NCI-H2196 (cell line): Measurements from ENCODE around the gene DPP7.

Experiments
- DNase-seq: peaks from one replicate; lab custom pipeline; 2025; ENCODE audit not compliant: unreplicated experiment; lab: John Stamatoyannopoulos, UW

DPP7 gene

DNA sequence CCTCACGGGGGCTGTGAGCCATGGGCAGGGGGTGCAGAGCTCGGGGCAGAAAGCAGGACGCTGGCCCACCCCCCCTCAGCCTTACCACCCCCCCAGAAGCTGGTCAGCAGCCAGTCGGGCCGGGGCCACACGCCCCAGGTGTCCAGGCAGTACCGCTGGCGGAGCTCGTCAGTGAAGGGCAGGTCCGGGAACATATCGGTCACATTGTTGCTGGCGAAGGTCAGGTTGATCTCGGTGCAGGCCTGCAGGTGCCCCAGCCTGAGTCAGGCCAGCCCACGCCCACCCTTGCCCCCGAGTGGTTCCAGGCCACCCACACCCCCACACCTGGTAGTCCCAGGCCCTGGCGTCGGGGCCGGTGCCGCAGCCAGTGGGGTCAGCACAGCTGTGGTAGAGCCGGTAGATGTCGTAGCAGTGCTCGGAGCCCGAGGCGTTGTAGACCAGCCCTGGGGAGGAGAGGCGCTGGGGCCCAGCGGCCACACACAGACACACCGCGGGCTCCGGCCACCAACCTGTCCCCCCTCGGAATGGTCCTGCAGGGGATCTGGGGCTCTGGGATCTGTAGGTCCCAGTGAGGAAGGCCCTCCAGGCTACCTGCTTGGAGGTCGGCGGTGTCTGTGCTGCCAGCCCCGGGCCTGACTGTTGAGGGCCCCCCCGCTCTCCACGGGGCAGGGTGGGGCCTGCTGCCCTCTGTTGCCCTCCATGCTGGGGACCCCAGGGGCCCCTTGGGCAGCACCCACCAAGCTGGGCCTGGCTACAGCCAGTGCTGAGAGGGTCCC lies 2.6 kb downstream of the DPP7 start:
- no peak for DNase-seq

DNA sequence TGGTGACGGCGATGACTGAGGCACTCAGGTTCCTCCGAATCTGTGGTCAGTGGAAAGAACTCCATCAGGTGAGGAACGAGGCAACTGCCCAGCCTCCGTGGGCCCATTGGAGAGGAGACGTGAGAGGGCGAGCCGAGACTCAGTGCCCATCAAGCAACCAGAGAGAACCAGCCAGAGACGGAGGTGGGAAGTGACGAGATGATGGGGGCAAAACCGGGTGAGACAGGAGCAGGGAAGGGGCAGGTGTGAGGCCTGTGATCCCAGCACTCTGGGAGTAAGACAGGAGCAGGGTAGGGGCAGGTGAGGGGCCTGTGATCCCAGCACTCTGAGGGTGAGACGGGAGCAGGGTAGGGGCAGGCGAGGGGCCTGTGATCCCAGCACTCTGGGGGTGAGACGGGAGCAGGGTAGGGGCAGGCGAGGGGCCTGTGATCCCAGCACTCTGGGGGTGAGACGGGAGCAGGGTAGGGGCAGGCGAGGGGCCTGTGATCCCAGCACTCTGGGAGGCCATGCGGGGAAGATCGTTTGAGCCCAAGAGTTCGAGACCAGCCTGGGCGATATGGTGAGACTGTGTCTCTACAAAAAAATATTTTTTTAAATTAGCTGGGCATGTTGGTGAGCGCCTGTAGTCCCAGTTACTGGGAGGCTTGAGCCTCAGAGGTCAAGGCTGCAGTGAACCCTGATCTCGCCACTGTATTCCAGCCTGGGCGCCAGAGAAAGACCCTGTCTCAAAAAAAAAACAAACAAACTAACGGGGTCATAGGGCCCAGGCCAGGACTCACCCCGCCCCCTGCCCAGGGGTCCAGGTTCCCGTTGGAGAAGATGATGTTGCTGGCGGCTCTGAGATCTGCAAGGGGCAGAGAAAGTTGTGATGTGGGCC lies 3.4 kb downstream of the DPP7 start:
- DNase-seq, result no peak

GRCh38 chr9:137110147-137110910 lies 4.2 kb downstream of the DPP7 start:
- no peak for DNase-seq

DNA sequence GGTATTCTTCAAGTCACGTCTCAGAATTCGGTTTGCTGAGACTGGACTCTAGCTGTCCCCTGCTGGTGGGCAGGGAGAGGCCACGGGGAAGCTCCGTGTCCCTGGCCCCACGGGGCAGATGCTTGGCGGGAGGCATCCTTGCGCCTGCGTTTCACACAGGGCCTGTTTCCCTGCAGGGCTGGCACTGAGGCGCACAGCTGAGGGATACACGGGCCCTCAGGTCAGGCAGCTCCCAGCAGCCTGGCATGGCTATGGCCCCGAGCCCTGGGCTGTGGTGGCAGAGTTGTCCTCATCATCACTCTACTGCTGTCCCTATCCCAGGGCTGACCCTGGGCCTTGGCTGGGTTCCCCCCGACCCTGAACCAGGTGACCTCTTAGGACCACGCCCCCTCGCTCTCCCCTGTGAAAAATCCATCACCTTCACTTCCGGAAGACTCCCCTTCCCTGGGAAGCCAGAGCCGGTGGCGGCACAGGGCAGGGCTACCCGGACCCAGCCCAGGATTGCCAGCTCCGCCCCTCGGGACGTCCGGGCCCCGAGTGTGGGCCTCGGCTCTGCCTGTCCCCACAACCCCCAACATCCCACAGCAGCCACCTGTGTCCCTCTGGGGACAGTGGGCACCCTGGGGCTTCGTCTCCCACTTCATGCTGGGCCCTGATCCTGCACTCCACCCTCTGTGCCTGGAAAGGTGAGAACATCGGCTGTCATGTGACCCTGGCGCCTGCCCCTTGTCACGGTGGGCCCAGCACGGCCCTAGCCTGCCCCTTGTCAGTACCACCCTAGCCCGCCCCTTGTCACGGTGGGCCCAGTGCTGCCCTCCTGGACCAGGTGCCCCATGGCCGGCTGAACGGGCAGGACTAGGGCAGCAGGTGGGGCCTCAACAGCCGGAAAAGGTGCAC lies 5.0 kb downstream of the DPP7 start:
- DNase-seq, result no peak

GRCh38 chr9:137108608-137109249 lies 5.8 kb downstream of the DPP7 start:
- DNase-seq, result no peak

GRCh38 chr9:137107982-137108381 lies 6.6 kb downstream of the DPP7 start:
- DNase-seq, result no peak

GRCh38 chr9:137107312-137107921 lies 7.1 kb downstream of the DPP7 start:
- DNase-seq, result no peak

- DNase-seq, result no peak
Observed at GRCh38 chr9:137106662-137107250, 7.8 kb downstream of the DPP7 start.

DNA sequence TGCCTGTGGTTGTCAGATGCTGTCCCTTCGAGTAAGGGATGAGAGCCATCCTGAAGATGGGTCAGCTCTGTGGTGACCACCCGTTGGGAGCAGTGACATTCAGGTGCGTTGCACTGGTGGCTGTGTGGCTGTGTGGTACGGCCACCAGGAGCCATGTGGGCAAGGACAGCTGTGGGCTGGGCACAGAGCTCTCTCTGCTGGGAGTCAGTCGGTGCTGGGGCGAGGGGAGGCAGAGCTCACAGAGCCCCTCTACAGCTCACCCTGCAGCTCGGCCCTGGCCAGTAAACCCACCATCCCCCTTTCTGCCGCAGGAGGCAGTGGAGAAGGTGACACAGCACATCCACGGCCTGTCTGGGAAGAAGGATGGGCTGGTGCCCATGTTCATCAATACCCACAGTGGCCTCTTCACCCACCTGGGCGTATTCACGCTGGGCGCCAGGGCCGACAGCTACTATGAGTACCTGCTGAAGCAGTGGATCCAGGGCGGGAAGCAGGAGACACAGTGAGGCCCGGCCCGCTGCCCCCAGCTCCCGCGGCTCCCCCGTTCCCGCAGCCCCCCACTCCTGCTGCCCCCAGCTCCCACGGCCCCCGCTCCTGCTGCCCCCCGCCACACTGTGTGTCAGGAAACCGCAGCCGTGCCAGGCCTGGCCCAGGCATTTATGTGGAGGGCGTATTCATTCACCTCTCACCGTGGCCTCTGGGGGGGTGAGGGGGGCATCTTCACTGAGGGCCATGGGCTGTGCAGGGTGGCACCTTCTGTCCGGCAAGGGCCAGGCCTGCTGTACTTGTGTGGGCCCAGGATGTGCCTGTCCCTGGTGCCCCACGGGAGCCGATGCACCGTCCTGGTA lies 8.5 kb downstream of the DPP7 start:
- DNase-seq, result no peak

- no peak for DNase-seq
Observed at GRCh38 chr9:137103206-137103999, 11.1 kb downstream of the DPP7 start.

GRCh38 chr9:137099231-137099630 lies 15.3 kb downstream of the DPP7 start:
- DNase-seq, result no peak

GRCh38 chr9:137097761-137098462 lies 16.6 kb downstream of the DPP7 start:
- no peak for DNase-seq

- DNase-seq, result no peak
Observed at GRCh38 chr9:137096785-137097546, 17.6 kb downstream of the DPP7 start.

DNA sequence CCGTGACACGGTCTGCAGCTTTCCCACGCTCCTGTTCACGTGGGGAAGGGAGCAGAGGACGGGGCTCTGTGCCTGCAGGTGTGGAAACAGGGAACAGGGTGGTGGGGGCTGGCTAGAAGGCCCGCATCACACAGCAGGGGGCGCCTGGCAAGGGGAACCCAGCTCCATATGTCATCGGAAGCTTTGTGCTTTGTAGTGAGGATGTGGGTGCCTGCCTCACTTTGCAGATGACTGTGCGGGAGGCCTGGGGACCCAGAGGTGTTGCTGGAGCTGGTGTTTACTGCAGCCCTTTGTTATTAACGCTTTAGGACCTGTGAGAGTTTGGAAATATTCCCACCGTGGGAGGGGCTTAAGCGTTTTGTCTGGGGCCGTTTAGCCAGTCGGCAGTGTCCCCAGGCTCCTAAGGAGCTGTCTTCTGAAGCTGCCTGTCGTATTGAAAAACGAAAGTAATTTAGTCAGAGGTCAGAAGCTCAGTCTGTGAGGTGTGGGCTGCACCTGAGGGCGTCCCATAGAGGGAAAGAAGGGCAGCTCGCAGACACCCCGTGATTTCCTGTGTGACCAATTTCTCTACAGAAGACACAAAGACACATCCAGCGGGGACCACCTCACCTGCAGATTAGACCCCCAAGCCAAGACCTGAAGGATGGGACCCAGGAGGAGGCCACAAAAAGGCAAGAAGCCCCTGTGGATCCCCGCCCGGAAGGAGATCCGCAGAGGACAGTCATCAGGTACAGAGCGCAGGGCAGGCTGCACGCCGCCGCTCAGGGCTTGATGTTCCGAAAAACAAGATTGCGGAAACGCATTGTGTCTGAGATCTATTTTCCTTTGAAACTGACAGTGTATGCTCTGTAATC lies 18.6 kb downstream of the DPP7 start:
- no peak for DNase-seq

DNA sequence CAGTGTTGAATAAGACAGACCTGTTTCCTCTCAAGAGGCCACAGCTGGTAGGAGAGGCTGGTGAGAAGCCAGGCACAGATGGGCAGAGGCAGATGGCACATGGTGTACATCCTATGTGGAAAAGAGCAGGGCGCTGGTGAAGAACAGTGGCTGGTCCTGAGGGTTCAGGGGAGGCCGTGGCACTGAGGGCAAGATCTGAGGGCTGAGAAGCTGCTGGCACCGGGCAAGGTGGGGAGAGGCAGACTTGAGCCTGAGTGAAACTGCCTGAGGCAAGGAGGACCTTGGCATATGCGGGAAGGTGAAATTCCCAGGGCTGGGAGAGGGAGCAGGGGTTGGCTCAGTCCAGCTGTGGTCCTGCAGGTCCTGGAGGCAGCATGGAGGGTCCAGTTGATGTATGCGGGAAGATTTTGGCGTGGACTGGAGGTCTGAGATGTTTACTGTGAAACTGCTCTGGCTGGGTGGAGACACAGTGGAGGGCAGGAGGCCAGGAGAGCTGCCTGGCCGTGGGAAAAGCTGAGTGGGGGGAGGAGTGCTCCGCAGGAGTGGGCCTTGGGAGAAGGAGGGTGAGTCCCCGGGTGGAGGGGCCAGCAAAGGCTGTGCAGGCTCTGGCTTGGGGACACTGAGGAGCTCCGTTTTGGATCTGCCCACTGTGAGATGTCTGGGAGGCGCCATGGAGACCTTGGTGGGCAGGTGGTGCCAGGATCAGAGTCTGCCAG lies 25.1 kb downstream of the DPP7 start:
- no peak for DNase-seq
